Smooth muscle cell (in vitro differentiated cells): ENCODE data around the gene WFDC8. TPM values are rescaled to one million over a fixed set of nuclear protein-coding genes. Genes with fewer than 3 reads are reported as not detected.

Experiments used
- DNase-seq: peaks from one replicate; lab custom pipeline; 2025; ENCODE audit not compliant: unreplicated experiment; lab: John Stamatoyannopoulos, UW
- H2AFZ ChIP-seq: fragments of 200-600 bp; sonication (generic); 2 replicates; pipeline ENCODE4 v1.6.0; 2016; ENCODE audit warnings: antibody characterized with exemption, low read depth, mild to moderate bottlenecking
- H3F3A ChIP-seq: fragments of 200-600 bp; sonication (generic); 2 replicates; pipeline ENCODE4 v1.6.0; 2017; ENCODE audit warnings: antibody characterized with exemption, low read depth
- H3K27ac ChIP-seq: fragments of 200-600 bp; sonication (generic); 2 replicates; pipeline ENCODE4 v1.5.1; 2016; ENCODE audit warnings: low read depth, mild to moderate bottlenecking
- H3K27me3 ChIP-seq: fragments of 200-600 bp; sonication (generic); 2 replicates; pipeline ENCODE4 v1.6.1; 2016; ENCODE audit warnings: low read depth, mild to moderate bottlenecking
- H3K36me3 ChIP-seq: fragments of 200-600 bp; sonication (generic); 2 replicates; pipeline ENCODE4 v1.5.1; 2016; ENCODE audit warnings: low read depth
- H3K4me1 ChIP-seq: fragments of 200-600 bp; sonication (generic); 2 replicates; pipeline ENCODE4 v1.5.1; 2016; ENCODE audit warnings: low read depth
- H3K4me2 ChIP-seq: fragments of 200-600 bp; sonication (generic); 2 replicates; pipeline ENCODE4 v1.6.0; 2016; ENCODE audit warnings: mild to moderate bottlenecking
- H3K4me3 ChIP-seq: fragments of 200-600 bp; sonication (generic); 2 replicates; pipeline ENCODE4 v1.5.1; 2016; ENCODE audit warnings: mild to moderate bottlenecking
- H3K79me2 ChIP-seq: fragments of 200-600 bp; sonication (generic); 2 replicates; pipeline ENCODE4 v1.6.0; 2016; ENCODE audit warnings: low read depth, mild to moderate bottlenecking
- H3K9ac ChIP-seq: fragments of 200-600 bp; sonication (generic); 2 replicates; pipeline ENCODE4 v1.6.0; 2016; ENCODE audit warnings: low read depth
- H3K9me3 ChIP-seq: fragments of 200-600 bp; sonication (generic); replicated peaks from 2 replicates; pipeline ENCODE4 v1.5.1; 2016; ENCODE audit warnings: low read depth
- H4K20me1 ChIP-seq: fragments of 200-600 bp; sonication (generic); 2 replicates; pipeline ENCODE4 v1.6.0; 2016; ENCODE audit warnings: low read depth
- WGBS: methylation state at CpG from one replicate; pipeline ENCODE4 v1.1.7; 2016; ENCODE audit warnings: low lambda C conversion rate; 5-methylcytosine and 5-hydroxymethylcytosine counted together
- polyA plus RNA-seq: library from polyadenylated mRNA; unstranded; fragments of >200 nt; fragmentation: Nextera tagmentation; extraction: Ambion mirVana; gene quantifications from 2 replicates; pipeline ENCODE4 v1.2.1, GENCODE V29; 2016
- total RNA-seq: library from RNA; depleted of rRNA; stranded (reverse); fragments of >200 nt; gene quantifications from 2 replicates; pipeline ENCODE4 v1.2.3, GENCODE V29; 2014
- TF ChIP-seq, protein P1 (sequence below): fragments of 200-600 bp; sonication (generic); IDR thresholded peaks from 2 replicates; pipeline ENCODE4 v1.5.1; 2017; ENCODE audit warnings: borderline replicate concordance, mild to moderate bottlenecking, antibody characterized with exemption; ENCODE audit not compliant: insufficient read depth, poor library complexity, severe bottlenecking

Gene WFDC8
- total and polyA plus RNA-seq, 2 experiments from 2014 or later, result not detected

DNA sequence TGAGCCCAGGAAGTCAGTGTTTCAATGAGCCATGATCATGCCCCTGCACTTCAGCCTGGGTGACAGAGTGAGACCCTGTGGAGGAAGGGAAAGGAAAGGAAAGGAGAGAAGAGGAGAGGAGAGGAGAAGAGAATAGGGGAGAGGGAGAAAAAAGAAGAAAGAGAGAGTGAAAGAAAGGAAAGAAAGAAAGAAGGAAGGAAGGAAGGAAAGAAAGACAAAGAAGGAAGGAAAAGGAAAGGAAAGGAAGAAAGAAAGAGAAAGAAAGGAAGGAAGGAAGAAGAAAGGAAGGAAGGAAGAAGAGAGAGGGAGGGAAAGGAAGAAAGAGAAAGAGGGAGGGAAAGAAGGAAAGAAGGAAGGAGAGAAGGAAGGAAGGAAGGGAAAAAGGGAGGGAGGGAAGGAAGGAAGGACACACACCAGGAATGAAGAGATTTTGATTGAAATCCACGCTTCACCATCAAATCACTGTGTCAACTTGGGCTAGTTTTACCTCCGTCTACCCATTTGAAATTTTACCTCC is 14.3 kb downstream of the WFDC8 start:
- H4K20me1 ChIP-seq, result no peaks in the 10 kb centered on the region
- H3K27ac ChIP-seq, result no peak overlapping the region
- WGBS, result 93% methylated on average over 2 of the region's 2 CpGs
- H3K79me2 ChIP-seq, result no peaks in the 10 kb centered on the region
- DNase-seq, result no peak
- TF ChIP-seq, protein P1, sequence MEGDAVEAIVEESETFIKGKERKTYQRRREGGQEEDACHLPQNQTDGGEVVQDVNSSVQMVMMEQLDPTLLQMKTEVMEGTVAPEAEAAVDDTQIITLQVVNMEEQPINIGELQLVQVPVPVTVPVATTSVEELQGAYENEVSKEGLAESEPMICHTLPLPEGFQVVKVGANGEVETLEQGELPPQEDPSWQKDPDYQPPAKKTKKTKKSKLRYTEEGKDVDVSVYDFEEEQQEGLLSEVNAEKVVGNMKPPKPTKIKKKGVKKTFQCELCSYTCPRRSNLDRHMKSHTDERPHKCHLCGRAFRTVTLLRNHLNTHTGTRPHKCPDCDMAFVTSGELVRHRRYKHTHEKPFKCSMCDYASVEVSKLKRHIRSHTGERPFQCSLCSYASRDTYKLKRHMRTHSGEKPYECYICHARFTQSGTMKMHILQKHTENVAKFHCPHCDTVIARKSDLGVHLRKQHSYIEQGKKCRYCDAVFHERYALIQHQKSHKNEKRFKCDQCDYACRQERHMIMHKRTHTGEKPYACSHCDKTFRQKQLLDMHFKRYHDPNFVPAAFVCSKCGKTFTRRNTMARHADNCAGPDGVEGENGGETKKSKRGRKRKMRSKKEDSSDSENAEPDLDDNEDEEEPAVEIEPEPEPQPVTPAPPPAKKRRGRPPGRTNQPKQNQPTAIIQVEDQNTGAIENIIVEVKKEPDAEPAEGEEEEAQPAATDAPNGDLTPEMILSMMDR, result no peak
- no peak overlapping the region for H2AFZ ChIP-seq
- no peak overlapping the region for H3K4me2 ChIP-seq
- H3K9ac ChIP-seq, result no peak overlapping the region
- no peaks in the 10 kb centered on the region for H3K4me1 ChIP-seq
- H3K4me3 ChIP-seq, result no peak overlapping the region
- peaks cover 18% of the 10 kb centered on the region for H3K27me3 ChIP-seq
- H3F3A ChIP-seq, result no peaks in the 10 kb centered on the region
- H3K9me3 ChIP-seq, result no peaks in the 10 kb centered on the region
- H3K36me3 ChIP-seq, result no peaks in the 10 kb centered on the region

DNA sequence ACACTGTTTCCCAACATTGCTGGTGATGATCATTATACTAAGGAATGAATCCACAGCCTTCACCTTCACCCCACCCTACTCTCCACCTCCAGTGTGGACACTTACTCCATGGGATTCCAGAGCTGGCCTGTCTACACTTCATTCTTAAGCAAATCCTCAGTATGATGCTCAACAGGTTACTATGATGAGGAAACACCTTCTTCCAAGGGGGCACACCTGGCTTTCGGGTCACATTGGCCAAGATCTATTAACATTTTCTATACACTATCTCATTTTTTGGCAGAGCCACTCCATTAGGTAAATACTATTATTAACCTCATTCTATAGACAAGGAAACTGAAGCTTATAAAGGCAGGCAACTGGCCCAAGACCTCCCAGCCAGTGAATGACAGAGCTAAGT is 23.9 kb downstream of the WFDC8 start:
- no peaks in the 10 kb centered on the region for H4K20me1 ChIP-seq
- TF ChIP-seq, protein P1, result no peak
- no peak overlapping the region for H2AFZ ChIP-seq
- H3K4me1 ChIP-seq, result no peaks in the 10 kb centered on the region
- no peaks in the 10 kb centered on the region for H3K9me3 ChIP-seq
- no peak overlapping the region for H3K9ac ChIP-seq
- no peaks in the 10 kb centered on the region for H3F3A ChIP-seq
- no peaks in the 10 kb centered on the region for H3K27me3 ChIP-seq
- H3K36me3 ChIP-seq, result no peaks in the 10 kb centered on the region
- no peaks in the 10 kb centered on the region for H3K79me2 ChIP-seq
- H3K4me2 ChIP-seq, result no peak overlapping the region
- DNase-seq, result no peak
- H3K27ac ChIP-seq, result no peak overlapping the region
- 69% methylated on average over 1 of the region's 1 CpG for WGBS
- no peak overlapping the region for H3K4me3 ChIP-seq

DNA sequence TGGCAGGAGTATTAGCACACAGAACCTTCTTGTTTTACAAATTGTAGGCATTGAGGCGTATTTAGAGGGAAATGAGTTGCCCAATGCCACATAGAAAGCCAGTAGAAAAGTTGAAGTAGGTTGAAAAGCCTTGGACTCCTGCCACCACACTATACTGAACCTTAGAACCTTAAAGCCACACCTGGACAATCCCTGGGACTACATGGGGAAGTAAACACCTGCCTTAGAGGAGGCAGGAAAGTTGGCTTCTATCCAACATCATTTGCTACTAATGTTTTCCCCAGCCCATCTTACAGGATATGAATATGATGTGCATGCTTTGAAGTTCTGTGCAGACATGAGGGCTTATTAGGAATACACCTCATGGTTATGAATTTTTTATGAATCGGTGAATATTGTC is 26.6 kb downstream of the WFDC8 start:
- H3F3A ChIP-seq, result no peaks in the 10 kb centered on the region
- H3K4me2 ChIP-seq, result no peak overlapping the region
- no peaks in the 10 kb centered on the region for H3K4me1 ChIP-seq
- H3K27ac ChIP-seq, result no peak overlapping the region
- H3K9ac ChIP-seq, result no peak overlapping the region
- H2AFZ ChIP-seq, result no peak overlapping the region
- no peaks in the 10 kb centered on the region for H3K27me3 ChIP-seq
- TF ChIP-seq, protein P1, result no peak
- H3K9me3 ChIP-seq, result no peaks in the 10 kb centered on the region
- H3K36me3 ChIP-seq, result no peaks in the 10 kb centered on the region
- WGBS, result 89% methylated on average over 2 of the region's 2 CpGs
- no peaks in the 10 kb centered on the region for H3K79me2 ChIP-seq
- H3K4me3 ChIP-seq, result no peak overlapping the region
- no peak for DNase-seq
- no peaks in the 10 kb centered on the region for H4K20me1 ChIP-seq

DNA sequence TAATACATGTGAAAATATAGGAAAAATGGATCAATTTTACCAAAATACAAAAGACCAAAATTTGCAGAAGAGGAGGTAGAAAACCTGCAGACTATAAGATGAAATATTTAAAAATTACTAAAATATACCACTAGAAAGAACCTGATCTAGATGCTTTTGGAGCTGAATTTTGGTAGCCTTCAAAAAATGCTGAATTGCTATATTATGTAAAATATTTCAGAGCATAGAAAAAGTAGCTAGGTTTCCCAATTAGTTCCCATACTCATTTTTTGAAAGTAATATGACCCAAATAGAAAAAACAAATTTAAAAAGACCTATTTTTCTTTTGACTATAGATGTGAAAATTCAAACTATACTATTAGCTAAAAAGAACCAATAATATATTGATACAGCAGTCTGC is 28.3 kb downstream of the WFDC8 start:
- Histone ChIP-seq H3K4me3 (no peak overlapping the region), H4K20me1 (no peaks in the 10 kb centered on the region), H3K4me2 (no peak overlapping the region), H2AFZ (no peak overlapping the region), H3K27ac (no peak overlapping the region), H3K4me1 (no peaks in the 10 kb centered on the region), H3K9me3 (no peaks in the 10 kb centered on the region), H3K9ac (no peak overlapping the region), H3K36me3 (no peaks in the 10 kb centered on the region), H3K79me2 (no peaks in the 10 kb centered on the region), H3F3A (no peaks in the 10 kb centered on the region), H3K27me3 (no peaks in the 10 kb centered on the region)
- no peak for DNase-seq
- TF ChIP-seq, protein P1, result no peak
